Hepatocyte (in vitro differentiated cells): ENCODE results near the gene DNMT1. TPM values are rescaled to one million over a fixed set of nuclear protein-coding genes. Genes with fewer than 3 reads are reported as not detected.

Source experiments
- DNase-seq: peaks from one replicate; pipeline ENCODE4 v3.0.0-alpha.2; 2016; ENCODE audit warnings: low spot score
- H2AFZ ChIP-seq: fragments of 200-600 bp; sonication (generic); 2 replicates; pipeline ENCODE4 v1.6.0; 2016; ENCODE audit warnings: antibody characterized with exemption, mild to moderate bottlenecking
- H3K27ac ChIP-seq: fragments of 200-600 bp; sonication (generic); 2 replicates; pipeline ENCODE4 v1.5.1; 2016; ENCODE audit warnings: mild to moderate bottlenecking
- H3K27me3 ChIP-seq: fragments of 200-600 bp; sonication (generic); 2 replicates; pipeline ENCODE4 v1.6.1; 2016
- H3K36me3 ChIP-seq: fragments of 200-600 bp; sonication (generic); replicated peaks from 2 replicates; pipeline ENCODE4 v1.5.1; 2016; ENCODE audit warnings: low read depth; ENCODE audit not compliant: insufficient read depth
- H3K4me1 ChIP-seq: fragments of 200-600 bp; sonication (generic); 2 replicates; pipeline ENCODE4 v1.5.1; 2016; ENCODE audit warnings: mild to moderate bottlenecking, moderate library complexity; ENCODE audit not compliant: insufficient read depth
- H3K4me2 ChIP-seq: fragments of 200-600 bp; sonication (generic); 2 replicates; pipeline ENCODE4 v1.6.0; 2016
- H3K4me3 ChIP-seq: fragments of 200-600 bp; sonication (generic); 2 replicates; pipeline ENCODE4 v1.5.1; 2016; ENCODE audit warnings: mild to moderate bottlenecking
- H3K79me2 ChIP-seq: fragments of 200-600 bp; sonication (generic); 2 replicates; pipeline ENCODE4 v1.6.0; 2017; ENCODE audit warnings: mild to moderate bottlenecking
- H3K9me2 ChIP-seq: fragments of 200-600 bp; sonication (generic); replicated peaks from 2 replicates; pipeline ENCODE4 v1.6.0; 2017; ENCODE audit warnings: mild to moderate bottlenecking; ENCODE audit not compliant: insufficient read depth
- H3K9me3 ChIP-seq: fragments of 200-600 bp; sonication (generic); 2 replicates; pipeline ENCODE4 v1.5.1; 2016; ENCODE audit warnings: low read depth, mild to moderate bottlenecking
- H4K20me1 ChIP-seq: fragments of 200-600 bp; sonication (generic); 2 replicates; pipeline ENCODE4 v1.6.0; 2016; ENCODE audit warnings: mild to moderate bottlenecking; ENCODE audit not compliant: insufficient read depth, poor library complexity, severe bottlenecking
- EZH2 ChIP-seq: fragments of 200-600 bp; sonication (generic); IDR thresholded peaks from 2 replicates; pipeline ENCODE4 v1.6.1; 2016; ENCODE audit warnings: antibody characterized with exemption, mild to moderate bottlenecking, borderline replicate concordance
- EZH2phosphoT487 ChIP-seq: fragments of 200-600 bp; sonication (generic); IDR thresholded peaks from one replicate; pipeline ENCODE4 v1.6.1; 2018; ENCODE audit warnings: antibody characterized with exemption, mild to moderate bottlenecking, low read depth, moderate library complexity; ENCODE audit not compliant: unreplicated experiment, severe bottlenecking
- WGBS: methylation state at CpG from one replicate; pipeline ENCODE4 v1.1.6; 2016; ENCODE audit warnings: low lambda C conversion rate; ENCODE audit errors: missing lambda C conversion rate; 5-methylcytosine and 5-hydroxymethylcytosine counted together
- polyA plus RNA-seq: library from polyadenylated mRNA; unstranded; fragments of >200 nt; fragmentation: Nextera tagmentation; extraction: Ambion mirVana; gene quantifications from 2 replicates; pipeline ENCODE4 v1.2.1, GENCODE V29; 2016
- total RNA-seq: library from RNA; depleted of rRNA; stranded (reverse); fragments of >200 nt; gene quantifications from 2 replicates; pipeline ENCODE4 v1.2.3, GENCODE V29; 2014
- TF ChIP-seq, protein P1 (sequence below): fragments of 200-600 bp; sonication (generic); IDR thresholded peaks from 2 replicates; pipeline ENCODE4 v1.5.1; 2016; ENCODE audit warnings: antibody characterized with exemption, mild to moderate bottlenecking; ENCODE audit not compliant: poor library complexity

DNMT1 gene
- total and polyA plus RNA-seq, 2 experiments from 2014 or later, result 55.2 to 63.5 TPM

- DNase-seq, result no peak
- TF ChIP-seq EZH2phosphoT487 (no peak), EZH2 (no peak)
- TF ChIP-seq, protein P1, sequence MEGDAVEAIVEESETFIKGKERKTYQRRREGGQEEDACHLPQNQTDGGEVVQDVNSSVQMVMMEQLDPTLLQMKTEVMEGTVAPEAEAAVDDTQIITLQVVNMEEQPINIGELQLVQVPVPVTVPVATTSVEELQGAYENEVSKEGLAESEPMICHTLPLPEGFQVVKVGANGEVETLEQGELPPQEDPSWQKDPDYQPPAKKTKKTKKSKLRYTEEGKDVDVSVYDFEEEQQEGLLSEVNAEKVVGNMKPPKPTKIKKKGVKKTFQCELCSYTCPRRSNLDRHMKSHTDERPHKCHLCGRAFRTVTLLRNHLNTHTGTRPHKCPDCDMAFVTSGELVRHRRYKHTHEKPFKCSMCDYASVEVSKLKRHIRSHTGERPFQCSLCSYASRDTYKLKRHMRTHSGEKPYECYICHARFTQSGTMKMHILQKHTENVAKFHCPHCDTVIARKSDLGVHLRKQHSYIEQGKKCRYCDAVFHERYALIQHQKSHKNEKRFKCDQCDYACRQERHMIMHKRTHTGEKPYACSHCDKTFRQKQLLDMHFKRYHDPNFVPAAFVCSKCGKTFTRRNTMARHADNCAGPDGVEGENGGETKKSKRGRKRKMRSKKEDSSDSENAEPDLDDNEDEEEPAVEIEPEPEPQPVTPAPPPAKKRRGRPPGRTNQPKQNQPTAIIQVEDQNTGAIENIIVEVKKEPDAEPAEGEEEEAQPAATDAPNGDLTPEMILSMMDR, result no peak
- no peak overlapping the region for H2AFZ ChIP-seq
- H3K79me2 ChIP-seq, result peaks cover 48% of the 10 kb centered on the region
- no peak overlapping the region for H3K4me3 ChIP-seq
- 94% methylated on average over 24 of the region's 28 CpGs for WGBS
- peaks cover 10% of the 10 kb centered on the region for H4K20me1 ChIP-seq
- no peak overlapping the region for H3K27ac ChIP-seq
- H3K4me2 ChIP-seq, result no peak overlapping the region
- no peaks in the 10 kb centered on the region for H3K27me3 ChIP-seq
- H3K9me3 ChIP-seq, result no peaks in the 10 kb centered on the region
- peaks cover 10% of the 10 kb centered on the region for H3K4me1 ChIP-seq
- H3K36me3 ChIP-seq, result no peaks in the 10 kb centered on the region
- no peaks in the 10 kb centered on the region for H3K9me2 ChIP-seq
These were observed 28.9 kb upstream of the DNMT1 start for GRCh38 chr19:10223488-10224213.

DNA sequence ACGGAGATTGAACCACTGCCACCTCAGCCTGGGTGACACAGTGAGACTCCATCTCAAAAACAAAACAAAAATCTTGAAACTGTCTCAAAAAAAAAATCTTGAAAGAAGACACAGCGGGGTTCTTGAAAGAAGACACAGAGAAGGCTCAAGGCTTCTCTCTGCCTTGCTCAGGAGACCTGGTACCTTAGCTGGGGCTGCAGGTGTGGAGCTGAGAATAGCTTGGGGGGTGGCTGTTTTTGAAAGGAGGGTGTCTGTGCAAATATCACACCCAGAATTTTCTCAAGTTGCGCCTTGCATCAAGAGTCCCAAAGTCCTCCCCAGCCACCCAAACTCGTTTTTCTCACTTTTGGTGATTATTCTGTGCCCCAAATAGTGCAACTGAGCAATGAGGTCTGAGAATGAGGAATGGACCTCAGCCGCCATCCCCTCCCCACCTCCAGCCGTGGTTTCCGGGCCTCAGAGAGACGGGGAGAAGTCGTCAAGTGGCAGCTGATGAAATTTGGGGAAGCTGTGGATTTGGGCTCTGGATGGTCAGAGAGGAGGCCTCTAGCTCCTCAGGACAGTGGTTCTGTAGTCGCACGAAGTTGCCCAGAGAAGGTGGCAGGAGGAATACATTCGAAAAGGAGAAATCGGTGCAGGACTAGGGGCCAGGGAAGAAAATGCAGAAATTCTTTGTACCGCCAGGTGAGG is 27.6 kb upstream of the DNMT1 start:
- Histone ChIP-seq H3K9me2 (no peaks in the 10 kb centered on the region), H3K36me3 (no peaks in the 10 kb centered on the region), H3K27ac (no peak overlapping the region), H3K27me3 (no peaks in the 10 kb centered on the region), H3K79me2 (peaks cover 37% of the 10 kb centered on the region), H3K4me2 (no peak overlapping the region), H3K4me1 (peaks cover 5% of the 10 kb centered on the region), H2AFZ (no peak overlapping the region), H3K4me3 (no peak overlapping the region), H3K9me3 (no peaks in the 10 kb centered on the region), H4K20me1 (peaks cover 10% of the 10 kb centered on the region)
- WGBS, result 95% methylated on average over 14 of the region's 14 CpGs
- TF ChIP-seq EZH2phosphoT487 (no peak), EZH2 (no peak)
- TF ChIP-seq, protein P1, result no peak
- no peak for DNase-seq

GRCh38 chr19:10220695-10221094 is 25.9 kb upstream of the DNMT1 start:
- no peak overlapping the region for H3K4me2 ChIP-seq
- no peak for TF ChIP-seq EZH2phosphoT487
- TF ChIP-seq, protein P1, result no peak
- TF ChIP-seq EZH2, result no peak
- no peak overlapping the region for H3K27ac ChIP-seq
- 98% methylated on average over 7 of the region's 7 CpGs for WGBS
- no peak for DNase-seq
- peaks cover 10% of the 10 kb centered on the region for H4K20me1 ChIP-seq
- peaks cover 31% of the 10 kb centered on the region for H3K79me2 ChIP-seq
- no peaks in the 10 kb centered on the region for H3K27me3 ChIP-seq
- no peaks in the 10 kb centered on the region for H3K4me1 ChIP-seq
- no peaks in the 10 kb centered on the region for H3K36me3 ChIP-seq
- no peak overlapping the region for H2AFZ ChIP-seq
- H3K9me3 ChIP-seq, result no peaks in the 10 kb centered on the region
- no peak overlapping the region for H3K4me3 ChIP-seq
- no peaks in the 10 kb centered on the region for H3K9me2 ChIP-seq
